Gastroesophageal sphincter (tissue), 3 donors: Measurements from ENCODE around the gene HTRA1.

Experiments used
- CTCF ChIP-seq, 4 experiments: fragments of 200-600 bp in 2 of 4; fragments of 450-650 bp in 2 of 4; sonication (generic) in 1 of 4; IDR thresholded peaks; one replicate each; pipeline ENCODE4 v1.5.1; 2017 to 2019; ENCODE audit warnings: antibody characterized with exemption in 4 of 4, mild to moderate bottlenecking in 2 of 4, moderate library complexity in 2 of 4
- EP300 ChIP-seq: sonication (generic); formaldehyde crosslinking; IDR thresholded peaks from one replicate; pipeline ENCODE4 v1.6.1; 2017; ENCODE audit warnings: antibody characterized with exemption, mild to moderate bottlenecking
- POLR2A ChIP-seq, 2 donors: fragments of 450-650 bp; IDR thresholded peaks; one replicate each; pipeline ENCODE4 v1.6.1; 2017; ENCODE audit warnings: antibody characterized with exemption in 2 of 2, mild to moderate bottlenecking in 2 of 2, moderate library complexity in 1 of 2
- POLR2AphosphoS5 ChIP-seq: sonication (generic); formaldehyde crosslinking; IDR thresholded peaks from one replicate; pipeline ENCODE4 v1.6.1; 2017; ENCODE audit warnings: antibody characterized with exemption

DNA sequence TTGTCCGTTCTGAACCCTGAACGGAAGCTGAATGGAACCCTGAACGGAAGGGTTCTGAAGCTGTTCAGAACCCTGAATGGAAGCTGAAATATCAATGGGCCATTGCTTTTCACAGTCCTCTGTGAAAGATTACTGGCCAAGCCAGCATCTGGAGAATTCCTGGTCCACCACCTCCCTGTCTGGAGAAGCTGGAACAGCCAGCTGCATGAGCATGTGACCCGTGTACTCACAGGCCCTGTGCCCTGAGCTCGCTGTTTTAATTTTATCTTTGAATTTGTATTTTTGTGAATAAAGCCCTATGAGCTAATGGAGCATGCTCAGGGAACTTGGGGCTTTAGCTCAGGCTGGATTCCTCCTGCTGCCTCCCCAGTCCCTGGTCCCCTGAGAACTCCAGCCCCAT, 37.2 kb downstream of the HTRA1 start:
- TF ChIP-seq CTCF (IDR thresholded peaks at IDR 0.05) (no peak), POLR2AphosphoS5 (no peak), POLR2A (IDR thresholded peaks at IDR 0.05) (no peak), EP300 (no peak)
